K562 (cell line): Measurements from ENCODE around the gene CDC14B.

Source experiments
- FOSL1 ChIP-seq: fragments of 200-800 bp; sonication (Bioruptor generic); conservative IDR thresholded peaks from 2 replicates; pipeline ENCODE4 v1.6.1; 2016; ENCODE audit warnings: missing genetic modification characterization, missing compliant biosample characterization
- MYBL2 ChIP-seq, 2 experiments: fragments of 450-650 bp in 1 of 2; sonication (generic) in 1 of 2; formaldehyde crosslinking in 1 of 2; IDR thresholded peaks; 2 replicates each; pipeline versions ENCODE4 v1.6.1 to v1.8.1; 2017 to 2022; ENCODE audit warnings: borderline replicate concordance in 1 of 2, inconsistent platforms in 1 of 2, low read depth in 1 of 2, mild to moderate bottlenecking in 1 of 2, missing genetic modification reagents in 1 of 2, moderate library complexity in 1 of 2

GRCh38 chr9:96453625-96454024, 166.0 kb downstream of the CDC14B start:
- TF ChIP-seq MYBL2 (IDR thresholded peaks at IDR 0.05; ENCODE audit: low read depth) (no peak), MYBL2 (CRISPR knock-in tag; IDR thresholded peaks at IDR 0.05; ENCODE audit: borderline replicate concordance) (no peak), FOSL1 (no peak)
